C4-2B (cell line): Measurements from ENCODE around the gene TSFM.

Experiments used
- CTCF ChIP-seq: fragments of 450-650 bp; conservative IDR thresholded peaks from 2 replicates; pipeline ENCODE4 v1.5.1; 2017; ENCODE audit warnings: mild to moderate bottlenecking
- ZFX ChIP-seq: fragments of 450-650 bp; IDR thresholded peaks from 2 replicates; pipeline ENCODE4 v1.6.1; 2017

- no peak for TF ChIP-seq CTCF
- no peak for TF ChIP-seq ZFX
Measured at GRCh38 chr12:57769594-57769993, 13.0 kb upstream of the TSFM start.
